ENCODE data around the gene CAPS. TPM values are rescaled to one million over a fixed set of nuclear protein-coding genes. Genes with fewer than 3 reads are reported as not detected.

The CAPS gene
- total and polyA plus RNA-seq, 12 donors, result 7.1 to 146 (median 19.2) TPM

- Histone ChIP-seq H3K9me3 (replicated peaks in 1 of 3) (no peaks in the 10 kb centered on the region), H3K4me3 (no peak overlapping the region), H3K4me1 (replicated peaks in 1 of 2) (peaks cover 0 to 28% of the 10 kb centered on the region in 2 donors), H3K27me3 (no peaks in the 10 kb centered on the region), H3K27ac (peak overlapping the region in 2 of 5 donors; percentile 51 to 73), H3K36me3 (replicated peaks in 1 of 2) (peaks cover 0 to 40% of the 10 kb centered on the region in 2 donors)
- WGBS, 4 donors, result 75 to 81% (median 78%) methylated on average over 21 to 25 of the region's 25 CpGs
- TF ChIP-seq, protein P1, sequence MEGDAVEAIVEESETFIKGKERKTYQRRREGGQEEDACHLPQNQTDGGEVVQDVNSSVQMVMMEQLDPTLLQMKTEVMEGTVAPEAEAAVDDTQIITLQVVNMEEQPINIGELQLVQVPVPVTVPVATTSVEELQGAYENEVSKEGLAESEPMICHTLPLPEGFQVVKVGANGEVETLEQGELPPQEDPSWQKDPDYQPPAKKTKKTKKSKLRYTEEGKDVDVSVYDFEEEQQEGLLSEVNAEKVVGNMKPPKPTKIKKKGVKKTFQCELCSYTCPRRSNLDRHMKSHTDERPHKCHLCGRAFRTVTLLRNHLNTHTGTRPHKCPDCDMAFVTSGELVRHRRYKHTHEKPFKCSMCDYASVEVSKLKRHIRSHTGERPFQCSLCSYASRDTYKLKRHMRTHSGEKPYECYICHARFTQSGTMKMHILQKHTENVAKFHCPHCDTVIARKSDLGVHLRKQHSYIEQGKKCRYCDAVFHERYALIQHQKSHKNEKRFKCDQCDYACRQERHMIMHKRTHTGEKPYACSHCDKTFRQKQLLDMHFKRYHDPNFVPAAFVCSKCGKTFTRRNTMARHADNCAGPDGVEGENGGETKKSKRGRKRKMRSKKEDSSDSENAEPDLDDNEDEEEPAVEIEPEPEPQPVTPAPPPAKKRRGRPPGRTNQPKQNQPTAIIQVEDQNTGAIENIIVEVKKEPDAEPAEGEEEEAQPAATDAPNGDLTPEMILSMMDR (IDR thresholded peaks at IDR 0.05), result no peak
- DNase-seq, result no peak
- intact Hi-C loops (cut with DNase I), result no loop called here
These were observed 21.6 kb downstream of the CAPS start for GRCh38 chr19:5935473-5936291.

DNA sequence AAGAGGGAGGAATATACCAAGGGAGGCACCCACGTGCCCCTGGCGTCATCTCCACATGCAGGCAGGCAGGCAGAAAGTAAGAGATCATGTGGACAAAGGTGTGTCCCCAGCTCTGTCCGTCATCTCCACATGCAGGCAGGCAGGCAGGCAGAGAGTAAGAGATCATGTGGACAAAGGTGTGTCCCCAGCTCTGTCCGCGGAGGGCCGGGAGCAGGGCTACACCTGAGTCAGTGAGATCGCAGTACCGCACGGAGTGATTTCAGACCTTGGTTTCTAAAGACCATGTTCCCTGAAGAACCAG is 22.2 kb downstream of the CAPS start:
- peak overlapping the region in 2 of 5 donors; percentile 51 to 73 for H3K27ac ChIP-seq

GRCh38 chr19:5937550-5937949 is 23.5 kb downstream of the CAPS start:
- H3K36me3 ChIP-seq (replicated peaks in 1 of 2), result peaks cover 0 to 30% of the 10 kb centered on the region in 2 donors
- intact Hi-C loops (cut with DNase I), result no loop called here
- no peak for DNase-seq
- peaks cover 0 to 28% of the 10 kb centered on the region in 2 donors for H3K4me1 ChIP-seq (replicated peaks in 1 of 2)
- H3K27me3 ChIP-seq, result no peaks in the 10 kb centered on the region
- WGBS, 4 donors, result 81 to 85% (median 84%) methylated on average over 10 of the region's 10 CpGs
- no peak overlapping the region for H3K27ac ChIP-seq
- TF ChIP-seq, protein P1 (IDR thresholded peaks at IDR 0.05), result no peak
- TF ChIP-seq POLR2A (IDR thresholded peaks at IDR 0.05), result no peak
- H3K4me3 ChIP-seq, result no peak overlapping the region
- H3K9me3 ChIP-seq (replicated peaks in 1 of 3), result no peaks in the 10 kb centered on the region

More for the DNA sequence above, 22.2 kb downstream of the CAPS start:
- TF ChIP-seq, protein P1 (IDR thresholded peaks at IDR 0.05), result no peak
- TF ChIP-seq POLR2A (IDR thresholded peaks at IDR 0.05), result no peak
- WGBS, 4 donors, result 90 to 94% (median 93%) methylated on average over 4 to 9 of the region's 9 CpGs
- Histone ChIP-seq H3K4me3 (no peak overlapping the region), H3K27me3 (no peaks in the 10 kb centered on the region), H3K36me3 (replicated peaks in 1 of 2) (peaks cover 0 to 40% of the 10 kb centered on the region in 2 donors), H3K4me1 (replicated peaks in 1 of 2) (peaks cover 0 to 28% of the 10 kb centered on the region in 2 donors), H3K9me3 (replicated peaks in 1 of 3) (no peaks in the 10 kb centered on the region)
- intact Hi-C loops (cut with DNase I), result no loop called here
- DNase-seq, result no peak

- H3K4me3 ChIP-seq, result no peak overlapping the region
- no peak for TF ChIP-seq POLR2A (IDR thresholded peaks at IDR 0.05)
- DNase-seq, result no peak
- peaks cover 0 to 28% of the 10 kb centered on the region in 2 donors for H3K36me3 ChIP-seq (replicated peaks in 1 of 2)
- WGBS, 4 donors, result 87 to 93% (median 90%) methylated on average over 13 to 21 of the region's 21 CpGs
- H3K9me3 ChIP-seq (replicated peaks in 1 of 3), result no peaks in the 10 kb centered on the region
- peaks cover 0 to 15% of the 10 kb centered on the region in 2 donors for H3K4me1 ChIP-seq (replicated peaks in 1 of 2)
- intact Hi-C loops (cut with DNase I), result no loop called here
- no peak overlapping the region for H3K27ac ChIP-seq
- no peaks in the 10 kb centered on the region for H3K27me3 ChIP-seq
These were observed 26.5 kb downstream of the CAPS start for GRCh38 chr19:5940260-5941208.
